HG02571 (cell line): ENCODE measurements around the gene TLR9.
"Not testable (repeated sequence)": the region's sequence is repeated elsewhere in the genome, so short reads cannot be mapped to it uniquely, and the experiment has no call there.

Experiments
- ATAC-seq: cut with Tn5 transposase; IDR thresholded peaks from one replicate; pipeline ENCODE4 v1.9.1; 2021; ENCODE audit warnings: mild to moderate bottlenecking, moderate library complexity; ENCODE audit not compliant: unreplicated experiment

Gene TLR9

DNA sequence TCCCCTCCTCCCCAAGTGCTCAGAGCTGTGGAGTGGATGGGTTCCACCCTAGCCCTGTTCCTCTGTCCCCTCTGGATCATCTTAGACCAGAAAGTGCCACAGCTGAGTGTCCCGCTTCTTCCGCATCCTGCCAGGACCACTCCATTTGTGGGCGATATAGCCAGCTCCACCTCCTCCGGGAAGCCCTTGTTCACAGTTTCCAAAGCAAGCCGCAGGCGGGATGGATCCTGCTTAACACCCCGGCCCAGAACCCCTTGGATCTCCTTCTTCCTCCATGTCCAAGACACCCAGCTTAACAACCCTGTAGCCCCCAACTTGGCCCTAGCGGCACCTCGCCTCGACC lies 28.0 kb downstream of the TLR9 start:
- no peak for ATAC-seq

DNA sequence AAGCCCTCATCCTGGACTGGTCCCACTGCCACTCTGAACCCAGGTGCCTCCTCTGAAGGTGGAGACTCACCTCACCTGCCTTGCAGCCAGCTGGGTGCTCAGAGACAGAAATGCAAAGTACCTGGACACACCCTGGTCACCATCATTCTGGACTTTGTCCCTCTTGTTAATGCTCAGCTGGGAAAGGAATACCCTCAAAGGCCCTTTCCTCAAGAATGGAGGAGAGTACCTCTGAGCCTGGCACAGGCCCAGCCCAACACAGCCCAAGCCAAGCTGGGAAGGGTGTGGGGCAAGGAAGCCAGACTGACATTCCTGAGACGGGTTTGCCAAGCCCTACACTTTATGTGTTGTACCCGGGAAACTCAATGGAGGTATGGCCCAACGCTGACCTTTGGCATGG lies 28.5 kb downstream of the TLR9 start:
- no peak for ATAC-seq

DNA sequence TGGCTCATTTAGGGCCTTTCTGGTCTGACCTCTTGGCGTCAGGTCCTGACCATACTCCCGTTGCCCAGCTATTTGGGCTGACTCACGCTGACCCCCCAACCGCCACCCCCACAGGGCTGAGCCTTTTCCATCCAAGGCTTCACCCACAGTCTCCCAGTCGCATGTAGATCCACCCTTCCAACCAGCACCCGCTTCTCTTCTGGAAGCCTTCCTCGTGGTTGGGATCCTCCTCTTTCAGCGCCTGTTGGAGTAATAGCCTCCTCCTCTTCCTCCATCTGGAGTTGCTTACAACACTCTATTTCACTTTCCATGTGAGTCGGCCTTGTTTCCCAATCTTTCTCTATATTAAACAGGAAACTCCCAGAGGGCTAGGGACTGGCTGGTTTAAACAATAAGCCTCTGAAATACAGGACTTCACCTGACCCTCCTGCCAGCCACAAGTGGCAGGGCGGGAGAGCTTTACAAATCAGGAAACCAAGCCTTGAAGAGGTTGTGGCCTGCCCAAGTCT lies 29.6 kb downstream of the TLR9 start:
- no peak for ATAC-seq

DNA sequence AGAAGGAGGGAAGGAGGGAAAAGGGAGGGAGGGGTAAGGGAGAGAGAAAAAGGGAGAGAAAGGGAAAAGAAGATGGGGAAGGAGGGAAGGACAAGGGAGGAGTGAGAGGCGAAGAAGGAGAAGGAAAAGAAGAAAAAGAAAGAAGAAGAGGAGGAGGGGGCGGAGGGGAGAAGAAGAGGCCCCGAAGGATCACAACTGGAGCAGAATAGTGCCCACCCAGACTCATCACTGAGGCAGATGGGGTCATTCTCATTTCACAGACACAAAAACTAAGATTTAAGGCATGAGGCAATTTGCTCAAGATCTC lies 30.2 kb downstream of the TLR9 start:
- ATAC-seq: no peak

DNA sequence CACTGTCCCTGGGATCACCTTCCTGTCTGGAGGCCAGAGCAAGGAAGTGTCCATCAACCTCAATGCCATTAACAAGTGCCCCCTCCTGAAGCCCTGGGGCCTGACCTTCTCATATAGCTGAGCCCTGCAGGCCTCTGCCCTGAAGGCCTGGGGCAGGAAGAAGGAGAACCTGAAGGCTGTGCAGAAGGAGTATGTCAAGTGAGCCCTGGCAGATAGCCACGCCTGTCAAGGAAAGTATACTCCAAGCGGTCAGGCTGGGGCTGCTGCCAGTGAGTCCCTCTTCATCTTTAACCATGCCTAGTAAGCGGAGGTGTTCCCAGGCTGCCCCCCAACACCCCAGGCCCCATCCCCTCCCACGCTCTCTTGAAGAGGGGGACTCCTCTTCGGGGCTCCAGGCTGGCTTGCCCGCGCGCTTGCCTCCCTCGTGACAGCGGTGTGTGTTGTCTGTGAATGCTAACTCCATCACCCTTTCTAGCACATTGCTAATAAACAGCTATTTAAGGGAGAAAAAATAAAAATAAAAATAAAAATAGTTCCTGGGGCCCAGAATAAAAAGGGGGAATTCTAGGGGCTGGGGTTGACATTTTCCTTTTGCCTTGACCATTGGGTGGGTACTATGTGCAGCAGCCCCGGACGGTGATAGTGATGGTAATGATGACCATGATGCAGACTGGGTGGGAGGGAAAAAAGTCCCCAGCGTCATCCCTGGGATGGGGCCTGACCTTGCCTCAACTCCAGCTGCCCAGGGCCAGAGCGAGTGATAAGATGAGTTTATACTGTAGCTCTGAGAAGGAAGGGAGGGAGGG lies 30.8 kb downstream of the TLR9 start:
- no peak for ATAC-seq

DNA sequence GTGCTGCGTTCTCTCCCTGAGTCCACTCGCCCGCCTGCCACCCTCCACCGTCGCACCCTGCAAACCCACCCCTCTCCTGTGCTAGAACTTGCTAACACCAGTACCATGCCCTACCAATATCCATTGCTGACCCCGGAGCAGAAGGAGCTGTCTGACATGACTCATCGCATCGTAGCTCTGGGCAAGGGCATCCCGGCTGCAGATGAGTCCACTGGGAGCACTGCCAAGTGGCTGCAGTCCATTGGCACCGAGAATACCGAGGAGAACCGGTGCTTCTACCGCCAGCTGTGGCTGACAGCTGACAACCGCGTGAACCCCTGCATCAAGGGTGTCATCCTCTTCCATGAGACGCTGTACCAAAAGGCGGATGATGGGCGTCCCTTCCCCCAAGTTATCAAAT lies 32.4 kb downstream of the TLR9 start:
- no peak for ATAC-seq

DNA sequence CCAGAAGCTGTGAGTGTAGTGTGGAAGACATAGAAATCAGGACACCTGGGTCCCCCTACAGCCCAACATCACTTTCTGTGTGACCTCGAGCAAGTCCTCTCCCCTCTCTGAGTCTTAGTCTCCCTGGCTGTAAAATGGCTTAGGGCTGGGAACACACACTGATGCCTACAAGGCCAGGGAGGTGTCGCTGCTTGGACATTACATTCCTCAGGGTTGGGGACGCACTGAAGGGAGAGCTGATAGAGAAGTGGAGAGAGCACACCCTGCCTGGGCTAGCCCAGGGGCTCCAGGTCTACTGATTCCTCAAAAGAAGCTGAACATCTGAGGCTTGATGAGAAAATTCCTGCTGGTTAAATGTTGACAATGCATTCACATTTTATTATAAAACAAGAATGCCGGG lies 33.8 kb downstream of the TLR9 start:
- ATAC-seq: no peak

DNA sequence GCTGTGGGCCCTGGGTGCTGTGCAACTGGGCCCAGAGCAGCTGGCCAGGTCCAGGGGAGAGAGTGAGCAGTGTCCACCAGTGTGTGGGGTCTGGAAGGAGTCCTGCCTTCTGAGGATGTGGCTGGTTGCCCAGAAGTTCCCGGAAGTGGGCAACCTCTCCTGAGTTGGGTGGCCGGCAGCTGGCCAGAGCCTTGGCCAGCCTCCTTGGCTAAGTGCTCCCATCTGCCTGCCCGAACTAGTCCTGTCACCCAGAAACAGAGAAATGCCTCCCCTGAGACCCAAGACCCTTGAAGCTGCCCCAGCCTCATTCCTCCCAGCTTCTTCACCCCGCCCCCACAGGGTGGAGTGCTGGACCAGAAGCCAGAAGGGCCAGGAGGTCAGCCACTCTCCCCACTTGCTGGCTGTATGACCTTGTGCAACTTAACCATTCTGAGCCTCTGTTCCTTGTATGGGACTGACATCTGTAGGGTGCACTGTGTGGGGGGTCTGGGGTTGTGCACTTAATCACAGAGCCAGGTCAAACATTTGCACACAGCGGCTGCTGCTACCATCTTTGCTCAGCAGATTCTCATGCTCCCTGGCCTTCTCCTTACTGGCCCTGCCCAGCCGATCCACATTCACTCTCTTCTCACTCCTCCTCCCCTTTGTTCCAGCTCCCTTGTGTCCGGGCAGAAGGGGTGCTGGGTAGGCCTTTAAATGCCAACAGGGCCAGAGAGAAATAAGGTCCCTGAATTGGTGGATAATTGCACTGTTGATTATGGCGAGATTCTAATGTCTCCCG lies 35.0 kb downstream of the TLR9 start:
- no peak for ATAC-seq

DNA sequence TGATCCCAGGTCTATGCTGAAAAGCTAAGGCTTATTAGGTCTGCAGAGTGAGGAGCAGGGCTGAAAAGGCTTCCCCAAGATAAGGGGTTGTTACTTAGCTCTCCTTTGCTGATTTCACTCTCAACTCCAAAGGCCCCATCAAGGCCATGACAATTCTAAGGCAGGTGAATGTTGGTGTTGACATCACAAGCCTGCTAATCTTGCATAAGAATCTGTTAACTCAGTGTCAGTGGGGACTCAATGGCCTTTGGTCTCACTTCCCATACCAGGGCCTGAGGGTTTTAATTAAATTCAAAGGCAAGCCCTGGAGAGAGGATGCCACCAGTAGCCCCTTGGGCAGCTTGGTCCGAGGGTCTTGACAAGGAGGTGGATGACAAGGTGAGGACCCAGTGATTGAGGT lies 36.9 kb downstream of the TLR9 start:
- ATAC-seq: no peak

DNA sequence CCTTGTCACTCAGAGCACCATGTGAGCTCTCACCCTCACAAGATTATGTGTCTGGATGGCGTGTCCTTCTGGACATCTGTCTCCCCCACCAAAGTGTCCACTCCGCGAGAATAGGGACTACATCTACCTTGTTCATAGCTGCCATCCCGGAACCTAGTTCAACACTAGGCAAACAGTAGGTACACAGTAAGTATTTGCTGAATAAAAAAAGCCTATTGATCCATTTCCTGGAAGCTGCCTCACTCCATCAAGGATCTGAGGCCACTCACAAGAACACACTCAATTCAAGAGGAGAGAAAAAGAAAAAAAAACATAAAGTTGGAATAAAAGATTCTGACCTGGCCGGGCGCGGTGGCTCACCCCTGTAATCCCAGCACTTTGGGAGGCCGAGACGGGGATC lies 38.7 kb downstream of the TLR9 start:
- ATAC-seq: no peak

DNA sequence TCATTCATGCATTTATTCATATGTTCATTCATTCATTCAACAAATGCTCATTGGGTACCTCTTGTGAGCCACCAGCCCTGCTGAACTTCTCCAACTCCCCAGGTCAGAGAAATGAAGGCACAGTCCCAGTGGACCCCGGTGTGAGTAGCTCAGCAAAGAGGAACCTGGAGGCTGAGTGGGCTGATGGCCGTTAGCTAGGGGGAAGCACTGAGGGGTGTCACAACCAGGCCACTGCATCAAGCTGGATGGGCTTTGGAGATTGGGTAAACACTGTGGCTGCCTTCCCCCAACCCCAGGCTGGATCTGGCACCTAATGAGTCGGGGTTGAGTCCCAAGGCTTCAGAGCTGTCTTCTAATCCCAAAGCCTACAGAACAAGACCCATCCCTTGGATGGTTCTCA lies 39.6 kb downstream of the TLR9 start:
- ATAC-seq: no peak

DNA sequence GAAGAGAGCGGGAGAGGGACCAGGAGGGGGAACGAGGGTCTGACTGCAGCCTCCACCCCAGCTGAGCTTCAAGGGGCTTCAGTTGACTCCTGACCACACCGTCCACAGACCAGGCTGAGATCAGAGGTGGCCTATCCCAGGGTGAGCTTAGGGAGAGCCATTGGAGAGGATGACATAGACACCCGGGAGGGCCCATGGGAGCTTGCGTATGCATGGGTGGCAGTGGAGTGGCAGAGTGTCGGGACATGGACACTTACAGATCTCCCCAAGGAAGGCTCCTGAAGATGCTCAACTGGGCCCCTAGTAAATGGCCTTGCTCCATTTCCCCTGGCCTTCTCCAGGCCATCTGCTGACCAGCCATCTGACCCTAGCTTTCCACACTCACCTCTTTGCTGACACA lies 40.1 kb downstream of the TLR9 start:
- ATAC-seq: no peak

DNA sequence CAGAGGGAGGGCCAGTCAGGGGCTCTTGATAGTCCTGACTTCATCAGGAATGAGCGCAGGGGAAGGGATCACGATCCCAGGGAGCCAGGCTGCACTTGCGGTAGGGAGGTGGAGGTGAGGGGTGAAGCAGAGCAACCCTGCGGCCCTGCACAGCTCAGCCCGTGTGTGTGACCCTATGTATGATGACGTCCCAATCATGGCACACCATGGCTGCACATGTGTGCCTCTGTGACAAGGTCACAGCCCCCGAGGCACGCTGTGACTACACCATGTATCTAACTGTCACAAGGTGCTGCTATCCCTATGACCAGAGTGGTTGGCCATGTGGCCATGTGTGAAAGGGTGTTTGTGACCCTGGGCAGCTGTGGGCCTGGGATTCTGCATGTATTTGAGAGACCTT lies 40.8 kb downstream of the TLR9 start:
- no peak for ATAC-seq

DNA sequence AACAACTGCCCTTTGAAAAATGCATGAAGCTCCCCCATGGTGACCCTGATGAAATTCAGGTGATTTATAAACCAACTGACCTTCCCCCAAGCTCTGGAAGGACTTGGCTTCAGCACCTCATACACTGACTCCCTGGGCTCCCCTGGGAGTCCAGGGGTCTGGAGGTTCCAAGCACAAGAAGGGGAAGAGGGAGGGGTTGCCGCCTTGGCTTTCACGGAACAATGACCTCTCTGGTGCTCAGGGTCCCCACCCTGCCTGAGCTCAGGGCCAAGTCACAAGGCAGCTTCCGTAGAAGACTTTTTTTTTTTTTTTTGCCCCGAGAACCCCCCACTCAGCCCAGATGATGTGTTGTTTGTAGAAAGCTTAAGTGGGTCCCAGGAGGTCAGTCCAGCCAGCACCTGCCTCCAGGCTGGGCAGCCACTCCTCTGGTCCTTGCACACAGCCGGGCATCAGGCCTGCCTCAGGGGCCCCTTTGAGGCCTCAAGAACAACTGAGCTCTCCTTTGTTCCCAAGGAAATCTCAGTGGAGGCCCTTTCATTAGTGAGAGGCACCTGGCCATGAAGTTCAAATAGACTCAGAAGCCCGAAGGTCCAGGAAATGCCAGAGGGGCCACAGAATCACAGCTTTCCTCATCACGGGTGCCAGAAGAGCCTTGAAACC lies 41.5 kb downstream of the TLR9 start:
- no peak for ATAC-seq

DNA sequence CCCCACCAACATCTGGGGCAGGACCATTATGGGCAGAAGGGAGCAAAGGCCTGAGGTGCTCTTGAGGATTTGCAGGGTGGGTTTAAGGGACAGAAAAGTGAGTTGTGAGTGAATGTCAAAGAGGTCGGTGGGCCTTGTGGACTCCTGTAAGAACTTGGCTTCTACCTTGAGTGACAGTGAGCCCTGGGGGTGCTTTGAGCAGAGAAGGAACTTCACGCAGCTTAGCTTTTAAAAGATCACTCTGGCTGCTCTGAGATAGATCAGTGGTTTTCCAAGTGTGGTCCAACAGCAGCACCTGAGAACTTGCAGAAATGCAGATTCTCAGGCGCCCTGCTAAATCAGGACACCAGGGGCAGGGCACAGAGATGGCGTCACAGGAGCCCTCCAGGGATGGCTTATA lies 42.8 kb downstream of the TLR9 start:
- ATAC-seq: no peak

DNA sequence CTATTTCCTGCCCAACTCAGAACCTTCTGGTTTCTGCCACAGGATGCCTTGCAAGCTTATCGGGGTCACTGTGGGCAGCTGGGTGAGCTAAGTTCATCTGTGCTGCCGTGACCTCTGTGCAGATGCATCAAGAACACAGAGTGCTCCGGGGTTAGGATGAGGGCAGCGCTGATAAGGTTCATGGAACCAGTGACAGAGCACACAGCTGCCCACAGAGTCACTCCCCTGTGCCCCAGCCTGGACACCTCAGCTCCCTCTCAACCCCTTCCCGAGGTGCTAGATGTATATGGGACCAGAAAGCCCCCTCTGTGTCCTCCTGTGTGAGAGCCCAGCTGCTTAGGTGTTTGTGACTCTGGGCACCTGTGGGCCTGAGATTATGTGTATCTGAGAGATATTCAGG lies 43.2 kb downstream of the TLR9 start:
- no peak for ATAC-seq

DNA sequence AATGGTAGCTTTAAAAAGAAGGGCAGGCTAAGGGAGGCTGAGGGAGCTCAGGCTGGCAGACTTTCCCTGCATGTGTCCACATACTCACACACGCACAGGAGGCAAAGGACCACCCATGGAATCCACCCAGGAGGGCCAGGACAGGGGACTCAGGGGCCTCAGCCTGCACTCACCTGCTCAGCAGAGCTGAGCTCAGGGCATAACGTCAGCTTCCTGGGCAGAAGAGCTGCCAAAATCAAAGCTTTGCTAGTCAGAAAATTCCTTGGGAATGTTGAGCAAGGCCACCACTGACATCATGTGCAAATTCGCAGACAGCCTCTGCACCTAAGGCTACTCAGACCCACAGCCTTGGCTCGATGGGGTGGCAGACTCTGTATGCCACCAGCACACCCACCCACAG lies 43.9 kb downstream of the TLR9 start:
- no peak for ATAC-seq

DNA sequence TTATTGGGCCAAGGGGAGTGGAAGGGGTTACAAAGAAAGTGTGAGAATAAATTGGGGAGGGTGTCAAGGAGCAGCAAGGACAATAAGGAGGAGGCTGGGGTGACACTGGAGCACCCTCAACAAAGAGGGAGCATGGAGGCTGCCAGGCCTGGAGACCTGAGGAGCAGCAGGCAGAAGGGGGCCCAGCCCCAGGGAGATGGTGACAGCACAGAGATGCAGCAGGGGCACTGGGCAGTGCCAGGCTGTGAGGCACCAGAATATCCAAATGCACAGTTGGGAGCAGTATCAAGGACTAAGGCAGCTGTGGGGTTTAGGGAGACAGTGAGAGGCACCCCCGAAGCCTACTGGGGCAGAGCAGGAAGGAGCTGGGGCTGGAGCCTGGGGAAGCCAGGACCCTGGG lies 46.9 kb downstream of the TLR9 start:
- ATAC-seq: no peak

DNA sequence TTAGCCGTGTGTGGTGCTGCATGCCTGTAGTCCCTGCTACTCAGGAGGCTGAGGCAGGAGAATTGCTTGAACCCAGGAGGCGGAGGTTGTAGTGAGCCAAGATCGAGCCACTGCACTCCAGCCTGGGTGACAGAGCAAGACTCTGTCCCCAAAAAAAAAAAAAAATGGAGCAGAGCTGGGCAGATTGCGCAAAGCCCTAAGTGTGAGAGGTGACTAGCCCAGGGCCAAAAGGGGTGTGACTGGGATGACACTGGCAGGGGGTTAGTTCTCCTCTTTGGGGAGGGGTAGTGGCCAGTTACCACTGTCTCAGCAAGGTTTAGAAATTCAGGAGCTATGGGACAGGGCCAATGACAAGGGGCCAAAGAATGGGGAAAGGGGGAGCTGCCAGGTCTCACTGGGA lies 47.3 kb downstream of the TLR9 start:
- ATAC-seq: not testable (repeated sequence)

DNA sequence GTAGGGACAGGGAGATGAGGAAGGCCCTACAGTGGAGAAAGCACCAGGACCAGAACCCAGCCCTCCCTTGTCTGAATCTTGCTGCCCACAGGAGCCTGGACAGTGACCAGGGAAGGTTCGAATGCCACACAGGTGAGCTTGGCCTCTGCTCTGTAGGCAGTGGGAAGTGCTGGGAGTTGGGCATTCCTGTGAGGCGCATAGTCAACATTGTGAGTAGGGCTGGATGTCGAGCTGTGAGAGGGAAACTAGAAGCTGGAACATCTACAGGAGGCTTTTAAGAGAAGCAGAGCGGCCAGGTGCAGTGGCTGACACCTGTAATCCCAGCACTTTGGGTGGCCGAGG lies 47.8 kb downstream of the TLR9 start:
- no peak for ATAC-seq

DNA sequence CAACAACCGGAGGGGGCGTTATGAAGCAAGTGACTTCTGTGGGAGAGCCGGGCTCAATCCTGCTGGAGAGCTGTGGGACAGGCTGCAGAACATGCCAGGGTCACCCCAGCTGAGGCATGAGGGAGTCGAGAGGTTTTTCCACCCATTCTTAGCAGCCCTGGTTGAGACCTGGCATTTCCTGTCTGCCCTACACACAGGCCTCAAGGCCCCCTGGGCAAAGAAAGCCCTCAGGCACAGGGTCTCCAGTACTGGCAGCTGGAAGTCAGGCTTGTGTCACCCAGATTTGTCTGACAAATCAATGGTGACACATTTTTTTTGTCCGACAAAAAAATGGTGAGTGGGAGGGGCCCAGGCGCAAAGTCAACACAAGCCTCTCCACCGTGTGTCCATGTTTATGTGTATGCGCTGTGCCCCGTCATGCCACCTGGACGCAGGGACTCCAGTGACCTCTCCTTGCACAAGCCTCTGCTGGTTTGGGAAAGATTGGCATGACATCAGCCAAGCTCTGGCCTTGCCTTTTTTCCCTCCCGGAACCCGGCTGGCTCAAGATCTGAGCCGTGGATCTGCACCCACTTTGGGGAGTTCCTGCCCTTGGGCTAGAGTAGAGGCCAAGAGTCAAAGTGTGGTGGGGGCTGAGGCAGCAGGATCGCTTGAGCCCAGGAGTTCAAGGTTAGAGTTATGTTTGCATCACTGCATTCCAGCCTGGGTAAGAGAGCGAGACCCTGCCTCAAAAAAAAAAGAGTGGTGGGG lies 48.3 kb downstream of the TLR9 start:
- ATAC-seq: no peak
